Ishikawa (cell line): ENCODE results near the gene SETBP1.

Experiments
- CEBPB ChIP-seq: IDR thresholded peaks from 2 replicates; pipeline ENCODE4 v1.6.1; 2012
- CREB1 ChIP-seq: IDR thresholded peaks from 2 replicates; pipeline ENCODE4 v1.6.1; 2012; ENCODE audit warnings: low read depth
- EGR1 ChIP-seq: IDR thresholded peaks from 2 replicates; pipeline ENCODE4 v1.6.1; 2012
- EP300 ChIP-seq: IDR thresholded peaks from 2 replicates; pipeline ENCODE4 v1.6.1; 2012; ENCODE audit warnings: borderline replicate concordance
- RAD21 ChIP-seq: IDR thresholded peaks from 2 replicates; pipeline ENCODE4 v1.6.1; 2012; ENCODE audit warnings: low read depth
- REST ChIP-seq: IDR thresholded peaks from 2 replicates; pipeline ENCODE4 v1.6.1; 2012; ENCODE audit warnings: low read depth, mild to moderate bottlenecking
- TAF1 ChIP-seq: IDR thresholded peaks from 2 replicates; pipeline ENCODE4 v1.6.1; 2012; ENCODE audit warnings: low read depth, mild to moderate bottlenecking

GRCh38 chr18:44638811-44639210 is 41.9 kb upstream of the SETBP1 start:
- TF ChIP-seq CREB1 (no peak), RAD21 (no peak), EP300 (no peak), EGR1 (no peak), TAF1 (no peak), CEBPB (no peak), REST (no peak)
